Lung (tissue), 12 donors: ENCODE results near the gene SCARB1. TPM values are rescaled to one million over a fixed set of nuclear protein-coding genes. Genes with fewer than 3 reads are reported as not detected.

Source experiments
- ATAC-seq: fragments of 200-7000 bp; cut with Tn5 transposase; one replicate; pipeline ENCODE4 v1.9.1; 2020; ENCODE audit warnings: moderate number of reproducible peaks; ENCODE audit not compliant: insufficient read depth, low FRiP score
- DNase-seq, 3 donors: peaks; one replicate each; pipeline ENCODE4 v3.0.0-alpha.2; 2013 to 2017
- H3K27ac ChIP-seq, 2 donors: one replicate each; pipeline ENCODE4 v1.5.1; 2013; ENCODE audit warnings: mild to moderate bottlenecking in 2 of 2, moderate library complexity in 2 of 2, control low read depth in 1 of 2, inconsistent platforms in 1 of 2, low read depth in 1 of 2, low read length in 1 of 2
- H3K27me3 ChIP-seq, 3 donors: one replicate each; pipeline ENCODE4 v1.5.1; 2013; ENCODE audit warnings: low read length in 2 of 3; ENCODE audit not compliant: control insufficient read depth in 3 of 3, insufficient read depth in 3 of 3
- H3K36me3 ChIP-seq, 4 donors: one replicate each; pipeline ENCODE4 v1.5.1; 2013; ENCODE audit warnings: low read length in 4 of 4, mild to moderate bottlenecking in 1 of 4, moderate library complexity in 1 of 4; ENCODE audit not compliant: control insufficient read depth in 4 of 4, insufficient read depth in 4 of 4
- H3K4me1 ChIP-seq, 5 donors: one replicate each; pipeline ENCODE4 v1.5.1; 2013; ENCODE audit warnings: low read length in 5 of 5, mild to moderate bottlenecking in 2 of 5, moderate library complexity in 1 of 5; ENCODE audit not compliant: control insufficient read depth in 5 of 5, insufficient read depth in 5 of 5
- H3K4me3 ChIP-seq: one replicate; pipeline ENCODE4 v1.5.1; 2013; ENCODE audit warnings: mild to moderate bottlenecking, control low read depth, moderate library complexity
- H3K9ac ChIP-seq, 2 donors: one replicate each; pipeline ENCODE4 v1.5.1; 2013; ENCODE audit warnings: low read length in 2 of 2, control low read depth in 1 of 2; ENCODE audit not compliant: insufficient read depth in 1 of 2
- H3K9me3 ChIP-seq, 4 donors: one replicate each; pipeline ENCODE4 v1.5.1; 2013; ENCODE audit warnings: low read length in 3 of 4, mild to moderate bottlenecking in 1 of 4, moderate library complexity in 1 of 4; ENCODE audit not compliant: control insufficient read depth in 4 of 4, insufficient read depth in 3 of 4
- CTCF ChIP-seq: IDR thresholded peaks from 2 replicates; pipeline ENCODE4 v1.5.1; 2012; ENCODE audit warnings: mild to moderate bottlenecking; ENCODE audit errors: control extremely low read depth, extremely low read depth
- WGBS, 2 donors: extraction: QIAGEN DNeasy Blood & Tissue Kit; methylation state at CpG; one replicate each; pipeline ENCODE4 v1.1.7; 2013; 5-methylcytosine and 5-hydroxymethylcytosine counted together
- polyA plus RNA-seq, 2 donors: library from polyadenylated mRNA; stranded (reverse); fragments of 200-250 nt; gene quantifications; one replicate each; pipeline ENCODE4 v1.2.1, GENCODE V29; 2013
- total RNA-seq, 2 donors: library from RNA; depleted of rRNA in 1 of 2; stranded (reverse); fragments of >200 nt in 1 of 2; gene quantifications; one replicate each; pipeline ENCODE4 v1.2.1, GENCODE V29; 2014 to 2021
- donor health status: control.
- donor health status: control.
- donor health status: Bipolar disorder and iron deficiency.
- donor health status: healthy.
- donor health status: DM: yes; HTN: yes; CAD: no.

Gene SCARB1
- total and polyA plus RNA-seq, 4 donors, result 11.9 to 31.3 (median 28.8) TPM

- Histone ChIP-seq H3K9ac (no peak overlapping the region), H3K27ac (no peak overlapping the region), H3K27me3 (no peaks in the 10 kb centered on the region), H3K9me3 (no peaks in the 10 kb centered on the region), H3K4me1 (peaks cover 0 to 4% (median 0%) of the 10 kb centered on the region in 5 donors), H3K36me3 (peaks cover 0 to 2% (median 0%) of the 10 kb centered on the region in 4 donors), H3K4me3 (no peak overlapping the region)
- 20 to 43% methylated on average over 12 of the region's 12 CpGs for WGBS, 2 donors
- no peak for TF ChIP-seq CTCF
- no peak for DNase-seq
- peak; percentile 28 for ATAC-seq
These were observed 89.6 kb downstream of the SCARB1 start for GRCh38 chr12:124774054-124774461.

- H3K36me3 ChIP-seq, result no peaks in the 10 kb centered on the region
- H3K4me1 ChIP-seq, result peaks cover 0 to 4% (median 0%) of the 10 kb centered on the region in 5 donors
- H3K9ac ChIP-seq, result no peak overlapping the region
- 58 to 82% methylated on average over 24 to 26 of the region's 26 CpGs for WGBS, 2 donors
- H3K27ac ChIP-seq, result no peak overlapping the region
- DNase-seq (no peak), ATAC-seq (no peak)
- no peak for TF ChIP-seq CTCF
- no peak overlapping the region for H3K4me3 ChIP-seq
- H3K9me3 ChIP-seq, result no peaks in the 10 kb centered on the region
- H3K27me3 ChIP-seq, result no peaks in the 10 kb centered on the region
These were observed 91.1 kb downstream of the SCARB1 start for GRCh38 chr12:124772289-124773170.

- ATAC-seq (peak; percentile 45), DNase-seq (peak; percentile 82 to 85 (median 82))
- TF ChIP-seq CTCF, result peak; percentile 96
- peaks cover 0 to 11% (median 0%) of the 10 kb centered on the region in 5 donors for H3K4me1 ChIP-seq
- H3K27ac ChIP-seq, result no peak overlapping the region
- no peak overlapping the region for H3K4me3 ChIP-seq
- no peaks in the 10 kb centered on the region for H3K36me3 ChIP-seq
- H3K9ac ChIP-seq, result peak overlapping the region; percentile 25 to 52
- 26 to 32% methylated on average over 35 of the region's 35 CpGs for WGBS, 2 donors
- H3K27me3 ChIP-seq, result no peaks in the 10 kb centered on the region
- H3K9me3 ChIP-seq, result no peaks in the 10 kb centered on the region
These were observed 92.0 kb downstream of the SCARB1 start for GRCh38 chr12:124771462-124772288.
